HPDE6-E6E7 (cell line): ENCODE measurements around the gene NTM.
"Not testable (repeated sequence)": the region's sequence is repeated elsewhere in the genome, so short reads cannot be mapped to it uniquely, and the experiment has no call there.

ENCODE experiments used
- DNase-seq: peaks from one replicate; pipeline ENCODE4 v3.0.0; 2011; ENCODE audit warnings: missing footprints; ENCODE audit errors: extremely low spot score

The NTM gene

GRCh38 chr11:131463649-131464425, 93.4 kb downstream of the NTM start:
- DNase-seq: no peak

GRCh38 chr11:131464461-131464860, 94.0 kb downstream of the NTM start:
- DNase-seq: no peak

- no peak for DNase-seq
Measured at GRCh38 chr11:131465039-131465438, 94.6 kb downstream of the NTM start.

- DNase-seq: no peak
Measured at GRCh38 chr11:131465746-131466145, 95.3 kb downstream of the NTM start.

GRCh38 chr11:131467645-131468394, 97.4 kb downstream of the NTM start:
- no peak for DNase-seq

GRCh38 chr11:131468565-131468964, 98.2 kb downstream of the NTM start:
- DNase-seq: no peak

GRCh38 chr11:131470216-131470925, 100.0 kb downstream of the NTM start:
- no peak for DNase-seq

- DNase-seq: no peak
Measured at GRCh38 chr11:131471976-131472375, 101.6 kb downstream of the NTM start.

- DNase-seq: no peak
Measured at GRCh38 chr11:131474947-131475346, 104.5 kb downstream of the NTM start.

- DNase-seq: no peak
Measured at GRCh38 chr11:131476266-131476665, 105.9 kb downstream of the NTM start.

GRCh38 chr11:131478341-131478740, 107.9 kb downstream of the NTM start:
- no peak for DNase-seq

- DNase-seq: no peak
Measured at GRCh38 chr11:131481303-131481702, 110.9 kb downstream of the NTM start.

GRCh38 chr11:131481971-131482370, 111.6 kb downstream of the NTM start:
- DNase-seq: no peak

GRCh38 chr11:131483453-131483852, 113.0 kb downstream of the NTM start:
- DNase-seq: no peak

GRCh38 chr11:131483877-131484276, 113.5 kb downstream of the NTM start:
- no peak for DNase-seq

- DNase-seq: no peak
Measured at GRCh38 chr11:131486100-131486499, 115.7 kb downstream of the NTM start.

GRCh38 chr11:131486937-131487635, 116.7 kb downstream of the NTM start:
- DNase-seq: no peak

GRCh38 chr11:131488238-131488637, 117.8 kb downstream of the NTM start:
- DNase-seq: no peak

- no peak for DNase-seq
Measured at GRCh38 chr11:131491503-131491902, 121.1 kb downstream of the NTM start.

- DNase-seq: no peak
Measured at GRCh38 chr11:131495423-131495822, 125.0 kb downstream of the NTM start.

- DNase-seq: not testable (repeated sequence)
Measured at GRCh38 chr11:131497686-131498085, 127.3 kb downstream of the NTM start.

GRCh38 chr11:131498631-131499160, 128.3 kb downstream of the NTM start:
- DNase-seq: no peak
